Ascending aorta (tissue), 2 donors: ENCODE data around the gene SLIT3. TPM values are rescaled to one million over a fixed set of nuclear protein-coding genes. Genes with fewer than 3 reads are reported as not detected.

Source experiments
- DNase-seq, 2 donors: peaks; one replicate each; pipeline ENCODE4 v3.0.0-alpha.2; 2019; ENCODE audit warnings: low spot score in 2 of 2
- H3K27ac ChIP-seq, 2 donors: fragments of 200-600 bp; sonication (generic); one replicate each; pipeline ENCODE4 v1.5.1; 2016 to 2017; ENCODE audit warnings: mild to moderate bottlenecking in 1 of 2
- H3K27me3 ChIP-seq: fragments of 200-600 bp; sonication (generic); one replicate; pipeline ENCODE4 v1.5.1; 2017
- H3K36me3 ChIP-seq, 2 donors: fragments of 200-600 bp; sonication (generic); one replicate each; pipeline ENCODE4 v1.5.1; 2016
- H3K4me1 ChIP-seq, 2 donors: fragments of 200-600 bp; sonication (generic); one replicate each; pipeline ENCODE4 v1.5.1; 2016 to 2017; ENCODE audit warnings: mild to moderate bottlenecking in 1 of 2
- H3K4me3 ChIP-seq, 2 donors: fragments of 200-600 bp; sonication (generic); one replicate each; pipeline ENCODE4 v1.5.1; 2016 to 2017; ENCODE audit warnings: mild to moderate bottlenecking in 1 of 2
- H3K9me3 ChIP-seq, 2 donors: fragments of 200-600 bp; sonication (generic); one replicate each; pipeline ENCODE4 v1.5.1; 2016
- CTCF ChIP-seq, 3 experiments: fragments of 200-600 bp in 2 of 3; fragments of 450-650 bp in 1 of 3; sonication (generic) in 2 of 3; IDR thresholded peaks; one replicate each; pipeline ENCODE4 v1.5.1; 2016 to 2019; ENCODE audit warnings: antibody characterized with exemption in 3 of 3, mild to moderate bottlenecking in 1 of 3, moderate library complexity in 1 of 3
- intact Hi-C: fragments of 100-400 bp; cut with DNase I; formaldehyde crosslinking; loops from one replicate; pipeline ENCODE4 v1.15.1; 2023
- total RNA-seq: library from RNA; depleted of rRNA; stranded (reverse); fragments of >200 nt; gene quantifications from one replicate; pipeline ENCODE4 v1.1.0, GENCODE V29; 2016

Gene SLIT3
- total RNA-seq, 1 donor from 2014 or later: 128 TPM

DNA sequence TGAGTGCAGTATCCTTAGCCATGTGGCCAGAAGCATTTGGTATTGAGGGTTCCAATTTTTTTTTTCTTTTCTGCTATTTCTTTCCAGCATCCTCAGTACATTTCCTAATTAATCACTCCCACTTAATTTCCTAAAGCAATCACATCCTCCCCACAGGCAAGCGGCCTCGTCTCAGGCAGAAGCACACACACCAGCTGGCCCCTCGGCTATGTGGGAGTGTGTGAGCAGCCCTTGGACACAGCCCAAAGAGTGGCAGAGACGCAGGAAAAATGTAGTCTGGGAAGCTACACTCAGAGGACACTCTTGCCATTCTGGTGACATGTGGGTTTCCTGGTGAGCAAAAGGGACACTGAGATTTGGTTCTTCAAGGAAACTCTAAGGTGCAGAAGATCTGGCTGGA lies 20.7 kb downstream of the SLIT3 start:
- H3K36me3 ChIP-seq: no peaks in the 10 kb centered on the region
- intact Hi-C loops: no loop called here
- no peak for DNase-seq
- TF ChIP-seq CTCF (IDR thresholded peaks at IDR 0.05): no peak
- H3K4me3 ChIP-seq: no peak overlapping the region
- H3K27ac ChIP-seq: no peak overlapping the region
- H3K27me3 ChIP-seq: no peaks in the 10 kb centered on the region
- no peaks in the 10 kb centered on the region for H3K9me3 ChIP-seq
- no peaks in the 10 kb centered on the region for H3K4me1 ChIP-seq

- no peaks in the 10 kb centered on the region for H3K4me1 ChIP-seq
- H3K36me3 ChIP-seq: no peaks in the 10 kb centered on the region
- no peak for DNase-seq
- H3K27ac ChIP-seq: no peak overlapping the region
- no peaks in the 10 kb centered on the region for H3K27me3 ChIP-seq
- no peak for TF ChIP-seq CTCF (IDR thresholded peaks at IDR 0.05)
- no peak overlapping the region for H3K4me3 ChIP-seq
- H3K9me3 ChIP-seq: no peaks in the 10 kb centered on the region
- intact Hi-C loops: no loop called here
Observed at GRCh38 chr5:169279125-169279524, 21.8 kb downstream of the SLIT3 start.

DNA sequence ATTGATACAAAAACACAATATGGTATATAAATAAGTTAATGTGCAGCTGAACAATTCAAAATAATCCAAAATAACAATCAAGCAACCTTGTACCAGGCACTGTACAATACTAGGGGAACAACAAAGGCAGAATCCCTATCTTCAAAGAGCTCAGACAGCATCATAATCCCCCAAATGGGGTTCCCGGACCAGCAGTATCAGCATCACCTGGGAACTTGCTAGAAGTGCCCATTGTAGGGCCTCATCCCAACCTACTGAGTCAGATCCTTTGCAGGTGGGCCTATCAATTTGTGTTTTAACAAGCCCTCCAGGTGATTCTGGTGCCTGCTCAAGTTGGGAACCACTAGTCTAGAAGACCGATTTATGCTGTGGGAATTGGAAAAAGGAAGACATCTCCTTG lies 27.1 kb downstream of the SLIT3 start:
- Histone ChIP-seq H3K4me3 (no peak overlapping the region), H3K36me3 (no peaks in the 10 kb centered on the region), H3K4me1 (no peaks in the 10 kb centered on the region), H3K27me3 (no peaks in the 10 kb centered on the region), H3K27ac (no peak overlapping the region), H3K9me3 (no peaks in the 10 kb centered on the region)
- no peak for DNase-seq
- intact Hi-C loops: no loop called here
- TF ChIP-seq CTCF (IDR thresholded peaks at IDR 0.05): no peak

DNA sequence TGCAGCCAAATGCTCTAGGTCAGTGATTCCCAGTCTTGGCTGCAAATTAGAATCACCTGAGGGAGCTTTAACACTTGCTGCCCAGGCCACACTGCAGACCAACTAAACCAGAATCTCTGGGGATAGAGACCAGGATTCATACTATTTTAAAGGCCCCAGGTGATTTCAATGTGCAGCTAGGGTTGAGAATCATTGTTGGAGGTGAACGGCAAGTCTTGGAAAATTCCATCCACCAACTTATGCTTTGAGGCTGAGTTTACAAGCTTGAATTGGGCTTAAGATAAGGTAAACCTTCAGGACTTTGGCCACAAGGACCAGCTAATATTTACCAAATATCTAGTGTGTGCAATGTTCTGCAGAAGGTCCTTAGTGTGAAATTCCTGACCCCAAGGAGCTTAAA lies 27.5 kb downstream of the SLIT3 start:
- no peak for TF ChIP-seq CTCF (IDR thresholded peaks at IDR 0.05)
- intact Hi-C loops: no loop called here
- H3K4me1 ChIP-seq: no peaks in the 10 kb centered on the region
- DNase-seq: no peak
- H3K4me3 ChIP-seq: no peak overlapping the region
- H3K36me3 ChIP-seq: no peaks in the 10 kb centered on the region
- no peaks in the 10 kb centered on the region for H3K27me3 ChIP-seq
- no peak overlapping the region for H3K27ac ChIP-seq
- H3K9me3 ChIP-seq: no peaks in the 10 kb centered on the region

DNA sequence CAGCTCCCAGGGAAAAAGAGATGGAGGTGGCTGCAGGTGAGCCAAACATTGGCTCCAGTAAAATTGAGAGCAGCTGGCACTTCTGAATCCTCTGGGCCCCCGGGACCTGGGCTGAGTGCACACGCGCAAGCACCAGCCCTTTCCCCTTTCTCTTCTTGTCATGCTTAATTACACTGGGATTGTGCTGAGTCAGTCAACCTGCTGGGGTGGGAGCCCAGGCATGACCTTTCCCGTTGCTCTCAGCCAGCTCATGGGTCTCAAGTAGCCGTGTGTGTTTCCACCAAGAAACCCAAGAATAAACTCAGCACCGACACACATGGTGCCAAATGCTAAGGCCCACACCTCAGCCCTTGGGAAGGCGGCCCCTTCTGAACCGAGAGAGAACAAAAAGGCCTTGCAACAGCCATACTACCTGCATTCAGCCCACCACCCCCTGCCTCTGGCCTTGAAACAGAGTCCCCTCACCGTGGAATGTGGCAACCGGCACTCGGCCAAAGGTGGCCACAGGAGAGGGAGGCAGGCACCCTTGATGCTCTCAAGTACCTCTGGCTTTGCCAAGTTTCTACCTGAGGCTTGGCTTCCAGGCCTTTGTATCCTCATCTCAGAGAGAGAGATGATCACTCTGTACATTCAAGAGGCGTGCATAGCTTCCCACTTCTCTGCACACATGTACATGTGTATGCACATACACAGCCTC lies 28.1 kb downstream of the SLIT3 start:
- H3K36me3 ChIP-seq: no peaks in the 10 kb centered on the region
- DNase-seq: no peak
- no peak for TF ChIP-seq CTCF (IDR thresholded peaks at IDR 0.05)
- intact Hi-C loops: no loop called here
- no peaks in the 10 kb centered on the region for H3K27me3 ChIP-seq
- no peaks in the 10 kb centered on the region for H3K4me1 ChIP-seq
- H3K4me3 ChIP-seq: no peak overlapping the region
- no peak overlapping the region for H3K27ac ChIP-seq
- H3K9me3 ChIP-seq: no peaks in the 10 kb centered on the region

DNA sequence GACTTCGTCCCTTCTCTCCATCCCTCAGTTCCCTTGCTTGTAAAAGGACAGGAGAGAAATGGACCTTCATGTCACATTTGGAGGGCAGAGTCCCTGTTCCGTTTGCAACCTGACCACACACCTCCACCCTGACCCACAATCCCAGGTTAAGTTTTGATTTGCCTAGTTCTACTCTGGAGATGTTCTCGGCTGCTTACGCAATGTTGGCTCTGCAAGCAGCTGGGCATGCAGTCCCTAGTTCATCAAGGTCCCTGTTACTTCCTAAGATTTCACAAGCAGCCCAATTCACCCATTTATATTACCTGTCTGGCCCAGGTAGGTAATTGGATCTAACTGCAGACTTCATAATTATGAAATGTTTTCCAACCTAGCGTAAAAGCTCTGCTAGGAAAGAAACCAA lies 28.8 kb downstream of the SLIT3 start:
- H3K27ac ChIP-seq: no peak overlapping the region
- no peaks in the 10 kb centered on the region for H3K4me1 ChIP-seq
- intact Hi-C loops: no loop called here
- H3K36me3 ChIP-seq: no peaks in the 10 kb centered on the region
- no peaks in the 10 kb centered on the region for H3K27me3 ChIP-seq
- H3K9me3 ChIP-seq: no peaks in the 10 kb centered on the region
- H3K4me3 ChIP-seq: no peak overlapping the region
- no peak for TF ChIP-seq CTCF (IDR thresholded peaks at IDR 0.05)
- no peak for DNase-seq
